Hematopoietic multipotent progenitor cell treated with erythropoietin and hydrocortisone succinate and interleukin-3 and kit ligand, for 6 days (in vitro differentiated cells): Measurements from ENCODE around the gene C12orf76.
"Not testable (repeated sequence)": the region's sequence is repeated elsewhere in the genome, so short reads cannot be mapped to it uniquely, and the experiment has no call there.

Experiments used
- DNase-seq: peaks from one replicate; pipeline ENCODE4 v3.0.0-alpha.2; 2015

Gene C12orf76

DNA sequence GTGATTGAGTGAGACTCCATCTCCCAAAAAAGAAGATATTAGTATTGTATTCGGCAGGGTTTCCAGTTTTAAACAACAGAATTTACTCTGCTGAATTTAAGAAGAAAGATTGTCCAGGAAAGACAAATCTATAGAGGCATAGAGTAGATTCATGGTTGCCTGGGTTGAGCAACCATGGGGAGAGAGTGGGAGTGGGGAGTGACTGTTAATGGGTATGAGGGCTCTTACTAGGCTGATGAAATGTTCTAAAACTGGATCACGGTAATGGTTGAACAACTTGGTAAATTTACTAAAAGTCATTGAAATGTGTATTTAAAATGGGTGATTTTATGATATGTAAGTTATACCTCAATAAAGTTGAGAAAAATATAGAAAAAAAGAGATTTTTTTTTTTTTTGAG lies 13.9 kb upstream of the C12orf76 start:
- DNase-seq, result no peak

DNA sequence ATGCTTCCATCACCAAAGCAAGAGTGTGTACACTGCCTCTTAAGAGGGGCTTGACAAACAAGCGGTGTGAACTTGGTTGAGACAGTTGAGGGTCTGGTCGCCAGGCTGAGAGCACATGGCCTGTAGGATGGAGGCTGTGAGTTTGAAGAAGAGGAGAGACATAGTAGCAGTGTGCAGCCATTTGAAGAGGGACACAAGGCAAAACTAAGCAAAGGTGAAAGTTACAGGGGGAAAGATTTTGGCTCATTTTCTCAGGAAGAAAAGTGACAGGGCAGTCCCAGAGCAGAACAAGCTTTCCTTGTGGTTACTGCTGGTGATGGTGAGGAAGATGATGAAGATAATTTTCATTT lies 11.3 kb upstream of the C12orf76 start:
- no peak for DNase-seq

DNA sequence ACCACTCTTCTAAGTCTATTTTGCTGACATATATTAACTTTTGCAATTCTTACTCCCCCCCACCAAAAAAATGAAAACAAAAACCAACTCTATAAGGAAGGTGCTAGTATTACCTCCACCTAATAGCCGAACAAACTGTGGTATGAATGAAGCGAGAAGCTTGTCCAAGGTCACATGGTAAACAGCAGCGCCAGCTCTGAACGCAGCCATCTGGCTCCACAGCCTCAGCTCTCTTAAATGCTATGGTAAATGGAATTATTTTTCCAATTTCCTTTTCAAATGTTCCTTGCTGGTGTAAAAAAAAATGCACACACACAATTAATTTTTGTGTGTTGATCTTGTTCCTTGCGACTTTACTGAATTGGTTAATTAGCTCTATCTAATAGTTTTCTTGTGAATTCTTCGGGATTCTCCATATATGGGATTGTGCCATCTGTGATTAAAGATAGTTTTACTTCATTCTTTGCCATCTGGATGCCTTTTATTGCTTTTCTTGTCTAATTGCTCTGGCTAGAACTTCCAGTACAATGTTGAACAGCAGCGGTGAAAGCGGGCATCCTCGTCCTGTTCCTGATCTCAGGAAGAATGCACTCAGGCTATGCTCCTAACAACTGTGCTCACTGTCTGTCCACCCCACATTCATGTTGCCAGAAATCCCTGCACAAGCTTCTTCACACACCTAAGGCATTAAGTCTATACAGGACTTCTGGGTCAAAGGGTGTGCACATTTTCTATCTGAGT lies 10.7 kb upstream of the C12orf76 start:
- no peak for DNase-seq

DNA sequence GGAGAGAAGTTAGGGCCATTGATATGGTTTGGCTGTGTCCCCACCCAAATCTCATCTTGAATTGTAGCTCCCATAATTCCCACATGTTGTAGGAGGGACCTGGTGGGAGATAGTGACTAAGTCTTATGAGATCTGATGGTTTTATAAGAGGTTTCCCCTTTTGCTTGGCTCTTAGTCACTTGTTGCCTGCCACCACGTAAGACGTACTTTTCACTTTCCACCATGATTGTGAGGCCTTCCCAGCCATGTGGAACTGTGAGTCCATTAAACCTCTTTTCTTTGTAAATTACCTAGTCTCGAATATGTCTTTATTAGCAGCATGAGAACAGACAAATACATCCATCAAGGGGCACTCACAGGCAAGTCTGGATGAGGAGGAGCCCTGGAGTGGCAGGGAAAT lies 8.3 kb upstream of the C12orf76 start:
- DNase-seq, result not testable (repeated sequence)

DNA sequence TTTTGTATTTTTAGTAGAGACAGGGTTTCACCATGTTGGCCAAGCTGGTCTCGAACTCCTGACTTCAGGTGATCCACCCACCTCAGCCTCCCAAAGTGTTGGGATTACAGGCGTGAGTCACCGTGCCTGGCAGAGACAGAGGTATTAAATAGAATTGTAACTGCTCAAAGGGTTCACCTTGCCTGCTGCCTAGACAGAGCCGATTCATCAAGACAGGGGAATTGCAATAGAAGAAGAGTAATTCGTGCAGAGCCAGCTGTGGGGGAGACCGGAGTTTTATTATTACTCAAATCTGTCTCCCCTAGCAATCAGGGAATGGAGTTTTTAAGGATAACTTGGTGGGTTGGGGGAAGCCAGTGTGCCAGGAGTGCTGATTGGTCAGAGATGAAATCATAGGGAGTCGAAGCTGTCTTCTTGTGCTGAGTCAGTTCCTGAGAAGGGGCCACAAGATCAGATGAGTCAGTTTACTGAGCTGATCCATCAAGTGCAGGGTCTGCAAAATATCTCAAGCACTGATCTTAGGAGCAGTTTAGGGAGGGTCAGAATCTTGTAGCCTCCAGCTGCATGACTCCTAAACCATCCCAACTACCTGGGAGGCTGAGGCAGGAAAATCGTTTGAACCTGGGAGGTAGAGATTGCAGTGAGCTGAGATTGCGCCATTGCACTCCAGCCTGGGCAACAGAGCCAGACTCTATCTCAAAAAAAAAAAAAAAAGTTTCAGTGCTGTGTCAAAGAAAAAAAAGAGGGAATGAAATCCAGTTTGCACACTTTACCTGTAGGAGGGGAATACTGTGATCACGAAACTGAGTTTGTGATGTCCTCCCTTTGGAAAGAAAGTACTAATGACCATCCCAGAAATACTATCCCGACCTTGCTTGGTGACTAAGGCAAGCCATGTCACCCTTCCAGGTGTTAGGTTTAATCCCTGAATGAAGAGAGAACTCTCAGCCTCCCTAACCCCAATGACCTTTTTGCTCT lies 7.3 kb upstream of the C12orf76 start:
- peak; percentile 43 for DNase-seq

DNA sequence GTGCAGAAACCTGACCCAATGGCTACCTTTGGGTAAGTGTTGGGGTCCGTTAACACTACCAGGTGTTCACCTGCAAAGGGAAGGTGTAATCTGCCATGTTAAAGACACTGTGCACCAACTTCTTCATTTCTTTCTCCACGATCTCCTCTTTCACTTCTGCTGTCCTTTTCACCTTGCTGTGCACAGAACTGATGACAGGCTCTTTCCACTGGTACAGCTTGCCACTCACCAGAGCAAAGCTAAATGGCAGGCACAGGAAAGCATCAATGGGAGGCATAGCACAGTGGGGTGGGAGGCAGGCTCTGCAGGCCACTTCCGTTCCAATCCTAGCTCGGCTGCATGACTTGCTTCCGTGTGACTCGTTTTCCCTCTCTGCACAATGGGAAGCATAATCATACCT lies 2.6 kb upstream of the C12orf76 start:
- DNase-seq, result no peak

DNA sequence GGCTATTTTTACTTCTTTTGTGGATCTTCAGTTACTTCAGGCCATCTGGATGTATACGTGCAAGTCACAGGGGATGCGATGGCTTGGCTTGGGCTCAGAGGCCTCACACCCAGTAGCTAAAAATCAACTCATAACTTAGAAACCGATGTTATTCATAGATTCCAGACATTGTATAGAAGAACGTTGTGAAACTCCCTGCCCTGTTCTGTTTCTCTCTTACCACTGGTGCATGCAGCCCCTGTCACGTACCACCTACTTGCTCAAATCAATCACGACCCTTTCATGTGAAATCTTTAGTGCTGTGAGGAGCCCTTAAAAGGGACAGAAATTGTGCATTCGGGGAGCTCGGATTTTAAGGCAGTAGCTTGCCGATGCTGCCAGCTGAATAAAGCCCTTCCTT lies 1.3 kb upstream of the C12orf76 start:
- not testable (repeated sequence) for DNase-seq

DNA sequence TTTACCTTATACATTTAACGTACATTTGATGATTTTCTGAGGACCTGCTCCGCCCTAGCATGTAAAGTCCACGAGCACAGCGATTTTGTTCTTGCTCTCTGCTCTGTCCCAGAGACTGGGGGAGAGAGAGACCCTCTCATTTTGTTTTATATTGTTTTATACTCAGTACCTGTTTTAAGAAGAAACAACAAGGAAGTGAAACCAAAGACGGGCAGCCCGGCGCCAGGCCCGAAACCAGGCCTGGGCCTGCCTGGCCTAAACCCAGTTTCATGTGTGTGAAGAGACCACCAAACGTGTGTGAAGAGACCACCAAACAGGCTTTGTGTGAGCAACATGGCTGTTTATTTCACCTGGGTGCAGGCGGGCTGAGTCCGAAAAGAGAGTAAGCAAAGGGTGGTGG lies 712 bp upstream of the C12orf76 start:
- DNase-seq, result not testable (repeated sequence)

DNA sequence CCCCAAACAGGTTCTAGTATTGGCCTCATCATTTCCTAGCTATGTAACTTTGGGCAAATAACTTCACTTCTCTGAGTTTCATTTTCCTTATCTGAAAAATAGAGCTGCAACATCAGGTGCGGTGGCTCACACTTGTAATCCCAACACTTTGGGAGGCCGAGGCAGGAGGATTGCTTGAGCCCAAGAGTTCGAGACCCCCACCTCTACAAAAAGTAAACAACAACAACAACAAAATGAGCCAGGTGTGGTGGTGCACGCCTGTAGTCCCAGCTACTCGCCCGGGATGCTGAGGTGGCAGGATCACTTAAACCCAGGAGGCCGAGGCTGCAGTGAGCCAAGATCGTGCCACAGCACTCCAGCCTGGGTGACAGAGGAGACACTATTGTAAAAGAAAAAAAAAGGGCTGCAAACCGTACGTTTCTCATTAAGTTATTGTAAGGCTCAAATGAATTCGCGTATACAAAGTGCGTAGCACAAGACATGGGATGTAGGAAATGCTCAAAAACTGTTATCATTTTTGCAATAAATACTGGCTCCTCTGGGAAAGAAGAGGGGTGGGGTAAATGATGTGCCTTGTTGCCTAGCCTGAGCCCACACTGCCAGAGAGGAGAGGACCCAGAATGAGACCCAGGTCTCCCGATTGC lies 903 bp downstream of the C12orf76 start:
- no peak for DNase-seq

DNA sequence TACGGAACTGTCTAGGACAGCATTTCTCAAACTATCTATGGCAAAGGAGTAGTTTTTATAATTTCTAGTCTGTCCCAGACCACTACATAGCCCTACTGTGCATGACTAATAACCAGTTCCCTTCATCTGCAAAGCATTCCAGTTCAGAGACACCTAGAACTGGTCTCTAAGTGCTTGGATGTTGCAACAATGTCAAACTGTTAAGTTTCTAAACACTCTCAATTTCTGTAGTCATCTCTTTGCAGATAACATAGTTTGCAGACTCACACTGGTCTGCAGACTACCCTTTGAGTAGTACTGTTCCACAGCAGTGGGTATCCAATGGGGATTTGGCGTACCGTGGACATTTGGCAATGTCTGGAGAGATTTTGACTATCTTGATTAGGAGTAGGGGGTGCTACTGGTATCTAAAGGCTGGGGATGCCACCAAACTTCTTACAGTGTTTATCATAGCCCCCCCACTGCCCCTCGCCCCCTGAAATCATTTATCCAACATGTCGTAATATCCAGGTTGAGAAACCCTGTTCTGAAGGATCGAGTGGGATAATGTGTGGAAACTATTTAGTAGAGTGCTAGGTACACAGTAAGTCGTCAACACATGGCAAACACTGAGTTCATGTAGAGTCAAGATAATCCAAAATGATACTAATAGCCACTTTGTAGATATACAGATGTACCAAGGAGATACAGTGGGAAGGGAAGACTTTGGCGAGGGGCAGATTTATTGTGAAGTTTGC lies 1.7 kb downstream of the C12orf76 start:
- peak; percentile 44 for DNase-seq

DNA sequence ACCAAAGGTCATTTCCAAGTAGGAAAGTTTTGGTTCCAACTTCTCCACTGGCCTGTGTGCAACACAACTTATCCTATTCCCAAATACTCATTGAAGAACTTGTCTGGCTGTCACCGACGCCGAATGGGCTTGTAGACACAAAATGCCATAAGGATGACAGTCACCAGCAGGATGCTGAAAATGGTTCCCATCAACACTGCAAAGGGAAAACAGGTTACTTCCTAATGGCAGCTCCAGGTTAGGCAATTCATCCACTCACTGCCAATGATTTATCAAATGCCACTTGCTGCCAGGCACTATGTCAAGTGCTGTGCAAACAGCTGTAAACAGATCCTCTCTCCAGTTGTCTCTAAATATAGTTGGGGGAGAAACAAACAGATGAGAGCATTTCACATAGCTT lies 6.1 kb downstream of the C12orf76 start:
- no peak for DNase-seq

DNA sequence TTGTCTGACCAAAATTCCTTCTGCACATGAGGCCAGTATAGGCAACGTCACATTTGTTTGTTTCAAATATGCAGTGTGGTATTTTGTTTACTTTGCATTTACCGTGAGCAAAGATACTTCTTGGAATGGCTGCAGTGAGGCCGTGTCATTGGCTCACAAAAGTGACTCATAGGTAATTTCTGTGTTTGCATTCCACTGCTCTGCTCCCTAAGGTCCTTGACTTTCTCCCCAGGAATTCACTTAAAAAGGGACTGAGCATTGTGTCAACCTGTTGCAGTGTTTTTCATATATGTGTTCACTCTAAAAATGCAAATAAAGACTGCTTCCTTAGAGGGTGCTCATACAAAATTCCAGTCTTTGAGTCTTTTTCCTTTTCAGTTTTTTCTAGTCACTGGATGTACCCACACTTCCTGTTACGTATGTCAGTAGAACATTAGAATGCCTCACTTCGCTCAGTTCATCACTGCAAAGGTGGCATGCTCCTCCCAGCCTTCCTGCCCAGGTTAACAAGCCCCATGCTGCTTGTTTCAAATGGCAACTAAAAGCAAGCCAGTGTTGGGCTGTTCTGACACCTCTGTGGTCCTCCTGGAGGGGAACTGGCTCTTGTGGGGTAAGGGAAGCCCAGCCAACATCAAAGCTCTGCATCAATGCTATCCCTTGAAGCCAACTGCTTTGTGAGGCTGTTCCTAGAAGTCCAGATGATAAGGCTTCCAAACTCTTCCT lies 9.1 kb downstream of the C12orf76 start:
- DNase-seq, result no peak

DNA sequence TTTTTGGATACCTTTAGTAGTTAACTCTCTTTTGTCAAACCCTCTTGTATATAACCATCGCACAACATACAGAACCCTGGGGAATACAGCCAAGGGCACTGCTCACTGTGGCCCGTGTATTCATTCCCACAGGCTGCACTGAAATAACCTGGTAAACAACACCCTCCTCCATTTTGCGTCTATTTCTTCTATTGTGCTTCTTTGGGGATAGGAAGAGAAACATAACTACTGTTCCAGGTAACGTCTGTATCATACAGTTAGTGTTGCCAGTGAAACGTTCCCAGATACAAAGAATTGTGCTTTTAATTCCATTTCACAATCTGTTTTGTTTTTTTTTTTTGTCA lies 9.6 kb downstream of the C12orf76 start:
- DNase-seq, result no peak

DNA sequence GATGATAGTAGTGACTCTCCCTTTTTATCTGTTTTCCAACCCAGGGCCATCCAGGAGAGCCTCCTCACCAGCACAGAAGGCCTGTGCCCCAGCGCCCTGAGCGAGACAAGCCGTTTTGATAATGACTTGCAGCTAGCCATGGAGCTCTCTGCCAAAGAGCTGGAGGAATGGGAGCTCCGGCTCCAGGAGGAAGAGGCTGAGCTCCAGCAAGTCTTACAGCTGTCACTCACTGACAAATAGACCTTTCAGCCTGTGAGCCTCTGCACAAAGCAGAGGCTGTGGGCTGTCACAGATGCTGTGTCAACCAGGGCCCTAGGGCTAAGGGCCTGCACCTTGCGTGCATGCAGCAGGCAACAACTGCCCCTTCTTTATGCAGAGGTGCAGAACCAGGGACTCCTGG lies 11.0 kb downstream of the C12orf76 start:
- no peak for DNase-seq

DNA sequence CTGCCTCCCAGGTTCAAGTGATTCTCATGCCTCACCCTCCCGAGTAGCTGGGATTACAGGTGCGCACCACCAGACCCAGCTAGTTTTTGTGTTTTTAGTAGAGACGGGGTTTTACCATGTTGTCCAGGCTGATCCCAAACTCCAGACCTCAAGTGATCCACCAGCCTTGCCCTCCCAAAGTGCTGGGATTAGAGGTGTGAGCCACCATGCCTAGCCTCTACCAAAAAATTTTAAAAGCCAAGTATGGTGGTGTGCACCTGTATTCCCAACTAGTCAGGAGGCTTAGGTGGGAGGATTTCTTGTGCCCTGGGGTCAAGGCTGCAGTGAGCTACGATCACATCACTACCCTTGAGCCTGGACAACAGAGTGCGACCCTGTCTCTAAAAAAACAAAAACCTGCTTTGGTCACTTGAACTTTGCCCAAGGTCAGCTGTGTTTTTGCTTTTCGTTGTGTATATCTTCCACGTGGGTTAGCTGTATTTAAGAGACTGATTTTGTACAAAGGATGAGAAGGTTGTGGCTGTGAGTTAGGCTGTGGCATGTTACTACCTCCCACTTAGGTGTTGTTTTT lies 12.7 kb downstream of the C12orf76 start:
- DNase-seq, result no peak

DNA sequence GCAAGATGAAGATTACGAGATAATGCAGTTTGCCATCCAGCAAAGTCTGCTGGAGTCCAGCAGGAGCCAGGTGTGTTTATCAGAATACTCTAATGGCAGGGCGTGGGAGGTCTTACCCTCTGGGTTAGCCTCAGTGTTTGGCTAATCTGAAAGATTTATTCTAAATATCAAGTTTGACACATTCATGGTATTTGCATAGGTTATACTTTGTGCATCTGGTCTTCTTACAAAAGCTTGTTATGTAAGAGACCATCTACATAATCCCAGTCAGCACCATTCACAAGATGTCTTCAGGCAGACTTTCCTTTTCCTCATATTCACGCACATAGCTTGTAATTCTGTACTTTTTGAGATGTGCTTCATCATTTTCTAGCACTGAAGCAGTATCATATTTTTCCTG lies 14.4 kb downstream of the C12orf76 start:
- DNase-seq, result no peak

DNA sequence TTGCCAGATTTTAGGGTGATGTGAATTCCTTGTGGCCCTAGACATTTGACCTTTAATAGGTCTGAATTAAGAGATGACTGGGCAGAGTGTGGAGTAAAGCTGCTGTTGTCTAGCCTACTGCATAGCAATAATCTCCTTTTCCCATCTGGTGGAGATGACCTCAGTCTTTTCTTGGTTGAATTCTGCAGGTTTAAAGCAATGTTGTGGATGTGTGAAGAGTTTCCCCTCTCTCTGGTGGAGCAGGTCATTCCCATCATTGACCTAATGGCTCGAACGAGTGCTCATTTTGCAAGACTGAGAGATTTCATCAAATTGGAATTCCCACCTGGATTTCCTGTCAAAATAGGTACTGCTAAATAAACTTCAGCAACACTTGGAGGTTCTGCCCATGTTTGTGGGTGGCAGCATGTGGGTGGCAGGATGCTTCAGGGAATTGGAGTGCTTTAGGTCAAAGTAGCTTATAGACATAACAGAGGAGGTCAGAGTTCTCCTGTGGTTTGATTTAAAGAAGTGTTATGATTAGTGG lies 19.0 kb downstream of the C12orf76 start:
- no peak for DNase-seq

DNA sequence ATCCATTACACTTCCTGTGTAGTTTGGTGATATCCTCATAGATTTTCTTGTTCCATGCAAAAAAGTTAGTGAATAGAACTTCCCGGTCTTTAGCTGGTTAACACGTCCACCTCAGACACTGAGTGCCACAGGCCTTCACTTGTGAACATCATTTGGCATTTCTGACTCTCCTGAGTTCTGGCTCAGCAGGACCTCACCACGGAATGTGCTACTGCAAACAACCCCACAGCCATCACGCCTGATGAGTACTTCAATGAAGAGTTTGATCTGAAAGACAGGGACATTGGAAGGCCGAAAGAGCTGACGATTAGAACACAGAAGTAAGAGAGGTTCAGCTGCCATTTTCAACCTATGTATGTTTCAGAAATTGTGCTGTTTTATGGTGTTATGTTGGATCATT lies 20.0 kb downstream of the C12orf76 start:
- DNase-seq, result no peak

DNA sequence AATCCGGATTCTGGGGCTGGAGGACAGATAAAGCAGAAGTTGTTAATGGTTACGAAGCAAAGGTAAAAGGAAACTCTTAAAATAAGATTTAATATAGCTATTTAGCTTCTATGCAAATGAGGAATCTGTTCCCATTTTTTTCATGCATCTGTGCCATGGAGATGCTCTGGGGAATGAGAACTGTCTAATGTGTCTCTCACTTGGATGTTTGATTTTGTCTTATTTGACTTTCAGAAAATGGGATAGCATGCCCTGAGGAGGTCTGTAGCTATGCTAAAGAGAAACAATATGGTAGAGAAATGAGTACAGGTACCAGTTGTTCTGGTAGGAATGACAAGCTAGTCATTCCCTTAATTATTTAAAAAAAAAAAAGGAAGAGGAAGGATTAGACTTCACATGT lies 24.3 kb downstream of the C12orf76 start:
- DNase-seq, result no peak

DNA sequence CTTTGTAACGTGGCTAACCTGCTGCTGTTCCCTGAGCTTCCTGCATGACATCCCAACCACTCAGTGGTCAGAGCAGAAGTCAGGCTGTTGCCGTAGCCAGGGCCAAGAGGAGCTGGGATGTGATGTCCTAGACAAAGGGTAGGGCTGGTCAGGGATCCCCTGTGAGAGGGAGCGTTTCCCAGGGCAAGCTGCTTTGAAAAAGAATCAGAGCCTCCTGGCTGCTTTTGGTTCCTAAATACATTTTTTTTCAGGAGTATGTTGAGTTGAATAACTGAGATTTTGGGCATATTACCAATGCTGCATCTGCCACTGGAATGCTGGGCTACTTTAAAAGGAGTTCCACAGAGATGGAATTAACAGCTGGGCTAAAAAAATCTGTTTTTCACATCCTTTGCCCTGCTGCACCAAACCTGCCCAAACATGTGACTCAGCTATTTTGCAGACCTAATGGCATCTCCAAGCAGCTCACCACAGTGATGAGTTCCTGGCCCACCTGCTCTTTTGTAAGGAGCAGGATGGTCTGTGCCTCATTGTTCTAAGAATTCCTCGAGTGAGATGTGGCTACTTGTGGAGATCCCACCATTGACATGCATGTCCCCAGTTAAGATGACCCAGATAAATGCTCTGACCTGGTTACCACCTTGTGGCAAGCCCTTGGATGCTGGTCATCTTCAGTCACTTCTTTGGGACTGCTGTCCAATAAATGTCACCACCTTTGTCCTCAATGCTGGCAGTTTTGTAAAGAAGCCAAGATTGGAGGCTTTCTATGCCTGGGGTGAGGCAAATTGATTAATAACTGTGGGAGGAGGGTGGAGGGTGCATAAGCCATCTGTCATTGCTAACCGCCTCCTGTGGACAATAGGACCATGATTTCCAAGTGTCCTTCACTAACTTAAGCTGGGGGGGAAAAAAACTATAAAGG lies 25.0 kb downstream of the C12orf76 start:
- no peak for DNase-seq

DNA sequence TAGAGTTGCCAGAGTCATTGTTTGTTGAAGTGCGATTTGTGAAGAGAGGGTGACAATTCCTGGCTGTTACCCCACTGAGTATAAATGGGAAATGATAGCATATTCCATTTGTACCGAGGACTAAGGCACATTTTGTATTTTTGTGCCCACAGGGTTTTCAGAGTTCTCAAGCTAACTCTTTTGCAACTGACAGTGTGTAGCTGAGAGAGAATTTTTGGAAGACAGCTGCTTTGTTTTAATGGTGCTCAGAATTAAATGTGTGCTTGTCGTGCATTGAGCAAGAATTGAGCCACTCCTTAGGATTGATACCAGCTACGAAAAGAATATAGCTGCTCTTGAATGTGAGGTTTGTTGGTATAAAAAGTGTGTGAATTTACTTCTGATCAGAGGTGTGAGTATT lies 27.4 kb downstream of the C12orf76 start:
- DNase-seq, result no peak
